Naive thymus-derived CD4-positive, alpha-beta T cell (primary cell): Measurements from ENCODE around the gene SLC50A1. TPM values are rescaled to one million over a fixed set of nuclear protein-coding genes. Genes with fewer than 3 reads are reported as not detected.
A peak's percentile ranks its signal among the peaks of the same experiment; 100 is the strongest.

ENCODE experiments used
- ATAC-seq: fragments of 150-1000 bp; cut with Tn5 transposase; 2 replicates; pipeline ENCODE4 v1.10.0; 2021; ENCODE audit warnings: mild to moderate bottlenecking, moderate library complexity
- CTCF ChIA-PET: fragments of 350-600 bp; sonication (Branson Sonifier 250); formaldehyde crosslinking; loops from one replicate; lab custom pipeline; 2021; ENCODE audit warnings: antibody characterized with exemption; lab: Charles Lee
- POLR2A ChIA-PET: fragments of 350-600 bp; sonication (Branson Sonifier 250); formaldehyde crosslinking; loops from one replicate; lab custom pipeline; 2021; ENCODE audit warnings: antibody characterized with exemption, inconsistent platforms; lab: Charles Lee
- DNase-seq, 9 donors: peaks; one replicate each; pipeline versions ENCODE4 v3.0.0 to v3.0.0-alpha.2; 2020 to 2022; ENCODE audit warnings: mixed read lengths in 1 of 9
- H3K27ac ChIP-seq: one replicate; pipeline ENCODE4 v1.7.0; 2013; ENCODE audit warnings: mild to moderate bottlenecking, low read depth, low read length, moderate library complexity
- H3K27me3 ChIP-seq, 2 donors: one replicate each; pipeline ENCODE4 v1.7.0; 2013; ENCODE audit warnings: low read length in 2 of 2, mild to moderate bottlenecking in 2 of 2, moderate library complexity in 2 of 2; ENCODE audit not compliant: control insufficient read depth in 2 of 2, insufficient read depth in 2 of 2
- H3K36me3 ChIP-seq, 3 experiments: 1 replicate in 2 of 3; 2 replicates in 1 of 3; pipeline ENCODE4 v1.7.0; 2013; ENCODE audit warnings: low read length in 3 of 3, mild to moderate bottlenecking in 3 of 3, moderate library complexity in 1 of 3; ENCODE audit not compliant: insufficient read depth in 3 of 3, control insufficient read depth in 2 of 3
- H3K4me1 ChIP-seq, 2 donors: one replicate each; pipeline ENCODE4 v1.7.0; 2013; ENCODE audit warnings: low read length in 2 of 2, mild to moderate bottlenecking in 2 of 2, moderate library complexity in 1 of 2; ENCODE audit not compliant: control insufficient read depth in 2 of 2, insufficient read depth in 2 of 2
- H3K4me3 ChIP-seq: 2 replicates; pipeline ENCODE4 v1.7.0; 2013; ENCODE audit warnings: mild to moderate bottlenecking, low read length
- H3K9me3 ChIP-seq, 3 experiments: 1 replicate in 2 of 3; 2 replicates in 1 of 3; pipeline ENCODE4 v1.7.0; 2013; ENCODE audit warnings: low read length in 3 of 3; ENCODE audit not compliant: control insufficient read depth in 2 of 3
- H3K27ac Mint-ChIP-seq, 9 donors: one replicate each; pipeline ENCODE4 v1.8.0; 2020 to 2022; ENCODE audit warnings: mixed read lengths in 9 of 9, mild to moderate bottlenecking in 8 of 9, moderate library complexity in 5 of 9, inconsistent platforms in 2 of 9
- H3K27me3 Mint-ChIP-seq, 5 donors: one replicate each; pipeline ENCODE4 v1.8.0; 2021 to 2022; ENCODE audit warnings: mixed read lengths in 5 of 5, mild to moderate bottlenecking in 1 of 5
- H3K36me3 Mint-ChIP-seq, 5 donors: one replicate each; pipeline ENCODE4 v1.8.0; 2020 to 2022; ENCODE audit warnings: mixed read lengths in 5 of 5, mild to moderate bottlenecking in 3 of 5, inconsistent platforms in 1 of 5
- H3K4me1 Mint-ChIP-seq, 7 donors: one replicate each; pipeline ENCODE4 v1.8.0; 2020 to 2022; ENCODE audit warnings: mixed read lengths in 7 of 7, mild to moderate bottlenecking in 3 of 7, inconsistent platforms in 1 of 7
- H3K4me3 Mint-ChIP-seq, 10 donors: one replicate each; pipeline ENCODE4 v1.8.0; 2020 to 2022; ENCODE audit warnings: mild to moderate bottlenecking in 10 of 10, mixed read lengths in 10 of 10, moderate library complexity in 6 of 10, inconsistent platforms in 2 of 10
- H3K9me3 Mint-ChIP-seq, 11 donors: one replicate each; pipeline ENCODE4 v1.8.0; 2020 to 2022; ENCODE audit warnings: mixed read lengths in 11 of 11, mild to moderate bottlenecking in 4 of 11, inconsistent platforms in 1 of 11, moderate library complexity in 1 of 11
- intact Hi-C, 2 donors: fragments of 100-400 bp; cut with micrococcal nuclease; formaldehyde crosslinking; loops; one replicate each; pipeline ENCODE4 v1.15.1; 2023
- polyA plus RNA-seq, 2 donors: library from polyadenylated mRNA; unstranded; fragments of 300-500 nt; fragmentation: Illumina TruSeq; gene quantifications; one replicate each; pipeline ENCODE4 v1.2.3, GENCODE V29; 2021
- total RNA-seq, 6 experiments: library from RNA in 5 of 6; stranded (reverse) in 5 of 6; gene quantifications; 1 replicate in 5 of 6; 2 replicates in 1 of 6; pipeline ENCODE4 v1.2.3 and lab custom pipeline; 2021 to 2026

Gene SLC50A1
- total and polyA plus RNA-seq, 7 experiments from 2014 or later = 21.1 to 64.8 (median 26.6) TPM

GRCh38 chr1:155187456-155187891 is 51.8 kb downstream of the SLC50A1 start:
- Histone ChIP-seq H3K4me1 (peaks cover 0 to 5% of the 10 kb centered on the region in 2 donors), H3K27me3 (no peaks in the 10 kb centered on the region), H3K36me3 (no peaks in the 10 kb centered on the region), H3K4me3 (no peak overlapping the region), H3K27ac (no peak overlapping the region), H3K9me3 (no peaks in the 10 kb centered on the region)
- no peak for DNase-seq
- ATAC-seq = no peak
- Mint-ChIP-seq H3K27ac (peak overlapping the region in 3 of 9 donors; percentile 55 to 84 (median 67)), H3K27me3 (no peaks in the 10 kb centered on the region), H3K4me3 (no peak overlapping the region), H3K4me1 (peaks cover 0 to 18% (median 13%) of the 10 kb centered on the region in 7 donors), H3K36me3 (peaks cover 0 to 10% (median 0%) of the 10 kb centered on the region in 5 donors), H3K9me3 (peaks cover 0 to 3% (median 0%) of the 10 kb centered on the region in 11 donors)
- ChIA-PET POLR2A (no interaction called here), CTCF (no interaction called here)
- intact Hi-C loops = no loop called here

DNA sequence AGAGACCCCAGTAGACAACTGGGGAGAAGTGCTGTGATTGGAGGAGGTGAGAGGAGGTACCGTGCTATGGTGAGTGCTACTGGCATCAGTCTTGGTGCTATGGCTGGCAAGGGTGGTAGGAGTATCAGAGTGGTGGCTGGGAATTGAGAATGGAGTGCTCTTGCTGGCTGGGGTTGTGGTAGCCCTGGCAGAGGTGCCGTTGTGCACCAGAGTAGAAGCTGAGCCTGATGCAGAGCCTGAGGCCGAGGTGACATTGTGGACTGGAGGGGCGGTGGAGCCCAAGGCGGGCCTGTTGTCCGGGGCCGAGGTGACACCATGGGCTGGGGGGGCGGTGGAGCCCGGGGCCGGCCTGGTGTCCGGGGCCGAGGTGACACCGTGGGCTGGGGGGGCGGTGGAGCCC is 52.6 kb downstream of the SLC50A1 start:
- no peak overlapping the region for H3K27ac ChIP-seq
- ChIA-PET CTCF (no interaction called here), POLR2A (no interaction called here)
- H3K36me3 Mint-ChIP-seq = peaks cover 0 to 10% (median 0%) of the 10 kb centered on the region in 5 donors
- H3K4me1 Mint-ChIP-seq = peaks cover under 1 to 24% (median 19%) of the 10 kb centered on the region in 7 donors
- H3K4me1 ChIP-seq = peaks cover 0 to 12% of the 10 kb centered on the region in 2 donors
- H3K9me3 ChIP-seq = no peaks in the 10 kb centered on the region
- H3K27me3 ChIP-seq = no peaks in the 10 kb centered on the region
- H3K36me3 ChIP-seq = no peaks in the 10 kb centered on the region
- intact Hi-C loops = no loop called here
- peak overlapping the region in 5 of 10 donors; percentile 28 to 54 (median 48) for H3K4me3 Mint-ChIP-seq
- H3K27me3 Mint-ChIP-seq = no peaks in the 10 kb centered on the region
- no peak for DNase-seq
- H3K9me3 Mint-ChIP-seq = peaks cover 0 to 3% (median 0%) of the 10 kb centered on the region in 11 donors
- H3K4me3 ChIP-seq = no peak overlapping the region
- peak overlapping the region; percentile 56 to 87 (median 75) for H3K27ac Mint-ChIP-seq
- ATAC-seq = no peak

Other genes with a start within 250 kb of the SLC50A1 start
- gene PMVK, start 199.1 kb upstream of the SLC50A1 start, total RNA-seq = 10 to 100 TPM; 11.3 to 35.1 (median 12.6) TPM
- 10 to 100 TPM; 38.7 to 41.4 TPM for gene PMVK, start 199.1 kb upstream of the SLC50A1 start, polyA plus RNA-seq
- 100 to 1,000 TPM; 107 to 390 (median 383) TPM for gene PBXIP1, start 179.8 kb upstream of the SLC50A1 start, total RNA-seq
- gene PBXIP1, start 179.8 kb upstream of the SLC50A1 start, polyA plus RNA-seq = 100 to 1,000 TPM; 234 to 318 TPM
- gene PYGO2, start 174.1 kb upstream of the SLC50A1 start, total RNA-seq = 10 to 100 TPM; 33.0 to 69.5 (median 46.2) TPM
- 10 to 100 TPM; 33.0 to 64.0 TPM for gene PYGO2, start 174.1 kb upstream of the SLC50A1 start, polyA plus RNA-seq
- gene SHC1, start 165.1 kb upstream of the SLC50A1 start, total RNA-seq = 10 to 100 TPM; 71.0 to 76.9 (median 73.7) TPM
- 10 to 100 TPM; 29.6 to 38.3 TPM for gene SHC1, start 165.1 kb upstream of the SLC50A1 start, polyA plus RNA-seq
- gene CKS1B, start 161.2 kb upstream of the SLC50A1 start, total RNA-seq = 100 to 1,000 TPM in 1 of 5 experiments, 10 to 100 TPM in 3, 1 to 10 TPM in 1; 8.4 to 105 (median 10.2) TPM
- gene CKS1B, start 161.2 kb upstream of the SLC50A1 start, polyA plus RNA-seq = 10 to 100 TPM; 37.1 to 55.2 TPM
- 10 to 100 TPM; 24.4 to 50.2 (median 50.0) TPM for gene FLAD1, start 152.5 kb upstream of the SLC50A1 start, total RNA-seq
- gene FLAD1, start 152.5 kb upstream of the SLC50A1 start, polyA plus RNA-seq = 10 to 100 TPM; 33.3 to 45.8 TPM
- gene LENEP, start 142.3 kb upstream of the SLC50A1 start, total RNA-seq = 1 to 10 TPM in 3 of 5 experiments, not detected in 2; 1.4 to 3.2 (median 2.6) TPM
- not detected for gene LENEP, start 142.3 kb upstream of the SLC50A1 start, polyA plus RNA-seq
- gene ZBTB7B, start 133.1 kb upstream of the SLC50A1 start, total RNA-seq = 100 to 1,000 TPM in 1 of 5 experiments, 10 to 100 TPM in 4; 42.7 to 139 (median 61.0) TPM
- 1 to 10 TPM; 3.0 to 6.7 TPM for gene ZBTB7B, start 133.1 kb upstream of the SLC50A1 start, polyA plus RNA-seq
- gene DCST2, start 102.1 kb upstream of the SLC50A1 start, total RNA-seq = 1 to 10 TPM in 4 of 5 experiments, under 1 TPM in 1; 0.22 to 3.3 (median 2.4) TPM
- not detected for gene DCST2, start 102.1 kb upstream of the SLC50A1 start, polyA plus RNA-seq
- gene DCST1, start 102.0 kb upstream of the SLC50A1 start, total RNA-seq = under 1 TPM in 3 of 5 experiments, not detected in 2; 0.19 to 0.78 (median 0.42) TPM
- gene DCST1, start 102.0 kb upstream of the SLC50A1 start, polyA plus RNA-seq = not detected
- gene ADAM15, start 84.5 kb upstream of the SLC50A1 start, total RNA-seq = 10 to 100 TPM; 16.9 to 53.7 (median 28.8) TPM
- 1 to 10 TPM; 5.8 to 8.5 TPM for gene ADAM15, start 84.5 kb upstream of the SLC50A1 start, polyA plus RNA-seq
- gene EFNA4, start 72.1 kb upstream of the SLC50A1 start, total RNA-seq = 1 to 10 TPM; 3.9 to 9.4 (median 7.7) TPM
- 1 to 10 TPM; 2.1 to 3.9 TPM for gene EFNA4, start 72.1 kb upstream of the SLC50A1 start, polyA plus RNA-seq
- 1 to 10 TPM in 4 of 5 experiments, under 1 TPM in 1; 0.42 to 4.0 (median 2.7) TPM for gene EFNA3, start 57.0 kb upstream of the SLC50A1 start, total RNA-seq
- under 1 TPM; 0.51 to 0.72 TPM for gene EFNA3, start 57.0 kb upstream of the SLC50A1 start, polyA plus RNA-seq
- 1 to 10 TPM in 4 of 5 experiments, not detected in 1; 4.0 to 7.3 (median 5.6) TPM for gene EFNA1, start 8.0 kb upstream of the SLC50A1 start, total RNA-seq
- gene EFNA1, start 8.0 kb upstream of the SLC50A1 start, polyA plus RNA-seq = 10 to 100 TPM; 11.1 to 16.8 TPM
- 10 to 100 TPM; 29.1 to 50.4 (median 43.8) TPM for gene DPM3, start 4.7 kb downstream of the SLC50A1 start, total RNA-seq
- gene DPM3, start 4.7 kb downstream of the SLC50A1 start, polyA plus RNA-seq = 100 to 1,000 TPM in 1 of 2 donors, 10 to 100 TPM in 1; 99.2 to 128 TPM
- 100 to 1,000 TPM in 4 of 5 experiments, 10 to 100 TPM in 1; 97.4 to 236 (median 155) TPM for gene KRTCAP2, start 37.5 kb downstream of the SLC50A1 start, total RNA-seq
- 100 to 1,000 TPM; 450 to 469 TPM for gene KRTCAP2, start 37.5 kb downstream of the SLC50A1 start, polyA plus RNA-seq
- gene TRIM46, start 38.0 kb downstream of the SLC50A1 start, total RNA-seq = 10 to 100 TPM in 1 of 5 experiments, 1 to 10 TPM in 4; 3.5 to 21.9 (median 4.1) TPM
- gene TRIM46, start 38.0 kb downstream of the SLC50A1 start, polyA plus RNA-seq = 1 to 10 TPM in 1 of 2 donors, under 1 TPM in 1; 0.69 to 1.3 TPM
- 10 to 100 TPM; 26.0 to 35.9 (median 28.1) TPM for gene THBS3, start 72.0 kb downstream of the SLC50A1 start, total RNA-seq
- 1 to 10 TPM in 1 of 2 donors, under 1 TPM in 1; 0.87 to 2.6 TPM for gene THBS3, start 72.0 kb downstream of the SLC50A1 start, polyA plus RNA-seq
- 10 to 100 TPM; 19.5 to 40.8 (median 22.0) TPM for gene MTX1, start 72.8 kb downstream of the SLC50A1 start, total RNA-seq
- gene MTX1, start 72.8 kb downstream of the SLC50A1 start, polyA plus RNA-seq = 10 to 100 TPM; 48.9 to 49.9 TPM
- gene ENTREP3, start 119.6 kb downstream of the SLC50A1 start, total RNA-seq = 10 to 100 TPM in 4 of 5 experiments, 1 to 10 TPM in 1; 8.2 to 24.3 (median 13.8) TPM
- gene ENTREP3, start 119.6 kb downstream of the SLC50A1 start, polyA plus RNA-seq = 1 to 10 TPM; 1.8 to 2.0 TPM
- gene SCAMP3, start 126.5 kb downstream of the SLC50A1 start, total RNA-seq = 100 to 1,000 TPM in 3 of 5 experiments, 10 to 100 TPM in 2; 50.8 to 118 (median 100) TPM
- 100 to 1,000 TPM; 141 to 219 TPM for gene SCAMP3, start 126.5 kb downstream of the SLC50A1 start, polyA plus RNA-seq
- gene CLK2, start 137.7 kb downstream of the SLC50A1 start, total RNA-seq = 100 to 1,000 TPM in 2 of 5 experiments, 10 to 100 TPM in 3; 72.2 to 137 (median 94.7) TPM
- gene CLK2, start 137.7 kb downstream of the SLC50A1 start, polyA plus RNA-seq = 10 to 100 TPM; 16.7 to 31.0 TPM
- gene HCN3, start 141.6 kb downstream of the SLC50A1 start, total RNA-seq = 1 to 10 TPM; 1.6 to 3.3 (median 2.8) TPM
- under 1 TPM in 1 of 2 donors, not detected in 1; 0.07 TPM for gene HCN3, start 141.6 kb downstream of the SLC50A1 start, polyA plus RNA-seq
- not detected for gene PKLR, start 165.6 kb downstream of the SLC50A1 start, total RNA-seq
- gene PKLR, start 165.6 kb downstream of the SLC50A1 start, polyA plus RNA-seq = under 1 TPM in 1 of 2 donors, not detected in 1; 0.06 TPM
- gene FDPS, start 173.0 kb downstream of the SLC50A1 start, total RNA-seq = 100 to 1,000 TPM in 1 of 5 experiments, 10 to 100 TPM in 4; 58.5 to 193 (median 79.0) TPM
- 100 to 1,000 TPM in 1 of 2 donors, 10 to 100 TPM in 1; 99.3 to 102 TPM for gene FDPS, start 173.0 kb downstream of the SLC50A1 start, polyA plus RNA-seq
- 10 to 100 TPM; 14.9 to 26.8 (median 15.7) TPM for gene RUSC1, start 185.0 kb downstream of the SLC50A1 start, total RNA-seq
- gene RUSC1, start 185.0 kb downstream of the SLC50A1 start, polyA plus RNA-seq = 1 to 10 TPM; 6.8 to 7.7 TPM